Measurements from ENCODE around the gene PKLR. TPM values are rescaled to one million over a fixed set of nuclear protein-coding genes. Genes with fewer than 3 reads are reported as not detected.
"Not testable (repeated sequence)": the region's sequence is repeated elsewhere in the genome, so short reads cannot be mapped to it uniquely, and the experiment has no call there.

Gene PKLR
- total RNA-seq, 1 donor from 2014 or later, result not detected

GRCh38 chr1:155246796-155247195 lies 54.4 kb downstream of the PKLR start:
- intact Hi-C loops (cut with DNase I); DNase-seq (ENCODE audit: low spot score): not testable (repeated sequence)

- intact Hi-C loops (cut with DNase I), result loop anchor here (2.0 kb wide), 1 partner anchor 36 kb away; the partner anchor contains the start of gene MTX1
- DNase-seq (ENCODE audit: low spot score), result no peak
These were observed 56.1 kb downstream of the PKLR start for GRCh38 chr1:155245163-155245524.

- DNase-seq (ENCODE audit: low spot score), result peak; percentile 98
- intact Hi-C loops (cut with DNase I), result loop anchor here (2.0 kb wide), 1 partner anchor 36 kb away; the partner anchor contains the start of gene MTX1
These were observed 56.7 kb downstream of the PKLR start for GRCh38 chr1:155244368-155245162.

- intact Hi-C loops (cut with DNase I), result no loop called here
These were observed 58.4 kb downstream of the PKLR start for GRCh38 chr1:155242805-155243358.

GRCh38 chr1:155241841-155242264 lies 59.4 kb downstream of the PKLR start:
- no peak for DNase-seq (ENCODE audit: low spot score)
- intact Hi-C loops (cut with DNase I), result no loop called here

More at GRCh38 chr1:155242805-155243358, 58.4 kb downstream of the PKLR start:
- no peak for DNase-seq (ENCODE audit: low spot score)

- intact Hi-C loops (cut with DNase I), result no loop called here
- DNase-seq (ENCODE audit: low spot score), result peak; percentile 92
These were observed 60.1 kb downstream of the PKLR start for GRCh38 chr1:155241069-155241679.

Small RNA genes lying within 50 kb of the gene (microRNA-seq; reads per million reads assigned to microRNA genes)
- gene MIR555, result not detected

Other genes with a start within 250 kb of the PKLR start
- 1.9 TPM for gene EFNA4, start 237.7 kb downstream of the PKLR start, total RNA-seq
- 1.2 TPM for gene EFNA3, start 222.6 kb downstream of the PKLR start, total RNA-seq
- 30.2 TPM for gene EFNA1, start 173.6 kb downstream of the PKLR start, total RNA-seq
- gene SLC50A1, start 165.6 kb downstream of the PKLR start, total RNA-seq, result 11.2 TPM
- gene DPM3, start 160.9 kb downstream of the PKLR start, total RNA-seq, result 56.3 TPM
- gene KRTCAP2, start 128.1 kb downstream of the PKLR start, total RNA-seq, result 112 TPM
- gene TRIM46, start 127.6 kb downstream of the PKLR start, total RNA-seq, result not detected
- gene THBS3, start 93.5 kb downstream of the PKLR start, total RNA-seq, result 11.7 TPM
- gene MTX1, start 92.7 kb downstream of the PKLR start, total RNA-seq, result 16.4 TPM
- gene ENTREP3, start 46.0 kb downstream of the PKLR start, total RNA-seq, result 15.5 TPM
- 61.5 TPM for gene SCAMP3, start 39.1 kb downstream of the PKLR start, total RNA-seq
- gene CLK2, start 27.9 kb downstream of the PKLR start, total RNA-seq, result 24.7 TPM
- gene HCN3, start 24.0 kb downstream of the PKLR start, total RNA-seq, result 2.2 TPM
- 83.1 TPM for gene FDPS, start 7.4 kb upstream of the PKLR start, total RNA-seq
- 18.1 TPM for gene RUSC1, start 19.5 kb upstream of the PKLR start, total RNA-seq